Uterus (tissue), 4 donors: ENCODE measurements around the gene C3orf70. TPM values are rescaled to one million over a fixed set of nuclear protein-coding genes. Genes with fewer than 3 reads are reported as not detected.
"Not testable (repeated sequence)": the region's sequence is repeated elsewhere in the genome, so short reads cannot be mapped to it uniquely, and the experiment has no call there.

ENCODE experiments used
- DNase-seq, 2 donors: peaks; one replicate each; pipeline ENCODE4 v3.0.0-alpha.2; 2019 to 2020
- H3K27ac ChIP-seq, 2 donors: fragments of 200-600 bp; sonication (generic); 1 replicate in 1 of 2; 2 replicates in 1 of 2; pipeline ENCODE4 v1.5.1; 2016 to 2018
- H3K27me3 ChIP-seq, 2 donors: fragments of 200-600 bp; sonication (generic); one replicate each; pipeline ENCODE4 v1.5.1; 2018 to 2019; ENCODE audit warnings: control low read depth in 1 of 2
- H3K36me3 ChIP-seq, 2 donors: fragments of 200-600 bp; sonication (generic); one replicate each; pipeline ENCODE4 v1.5.1; 2019; ENCODE audit warnings: control low read depth in 1 of 2
- H3K4me1 ChIP-seq, 2 donors: fragments of 200-600 bp; sonication (generic); one replicate each; pipeline ENCODE4 v1.5.1; 2018 to 2019; ENCODE audit warnings: control low read depth in 1 of 2
- H3K4me3 ChIP-seq, 2 donors: fragments of 200-600 bp; sonication (generic); 1 replicate in 1 of 2; 2 replicates in 1 of 2; pipeline ENCODE4 v1.5.1; 2018 to 2019; ENCODE audit warnings: mild to moderate bottlenecking in 1 of 2
- H3K9me3 ChIP-seq, 2 donors: fragments of 200-600 bp; sonication (generic); one replicate each; pipeline ENCODE4 v1.5.1; 2019; ENCODE audit warnings: control low read depth in 1 of 2
- POLR2A ChIP-seq, 2 donors: fragments of 450-650 bp; IDR thresholded peaks; one replicate each; pipeline ENCODE4 v1.6.1; 2016; ENCODE audit warnings: antibody characterized with exemption in 2 of 2, mild to moderate bottlenecking in 1 of 2, moderate library complexity in 1 of 2
- intact Hi-C: fragments of 100-400 bp; cut with DNase I; formaldehyde crosslinking; loops from one replicate; pipeline ENCODE4 v1.15.1; 2023; ENCODE audit warnings: low total_unique reads
- total RNA-seq, 4 donors: library from RNA; depleted of rRNA in 3 of 4; stranded (reverse); fragments of >200 nt in 3 of 4; gene quantifications; one replicate each; pipeline versions ENCODE4 v1.1.0 to v1.2.4, GENCODE V29; 2014 to 2023
- TF ChIP-seq, protein P1 (sequence below), 4 experiments: fragments of 200-600 bp in 2 of 4; fragments of 450-650 bp in 2 of 4; sonication (generic) in 2 of 4; IDR thresholded peaks; one replicate each; pipeline ENCODE4 v1.5.1; 2016 to 2019; ENCODE audit warnings: antibody characterized with exemption in 4 of 4, mild to moderate bottlenecking in 2 of 4, moderate library complexity in 1 of 4
- donor health status: DM: yes; HTN: yes; CAD: no.

The C3orf70 gene
- total RNA-seq, 4 donors from 2014 or later, result 4.4 to 24.4 (median 16.9) TPM

GRCh38 chr3:185120126-185120525 is 32.7 kb downstream of the C3orf70 start:
- Histone ChIP-seq H3K27me3 (no peaks in the 10 kb centered on the region), H3K27ac (no peak overlapping the region), H3K4me1 (no peaks in the 10 kb centered on the region), H3K36me3 (no peaks in the 10 kb centered on the region), H3K4me3 (no peak overlapping the region), H3K9me3 (no peaks in the 10 kb centered on the region)
- no peak for DNase-seq
- intact Hi-C loops, result no loop called here
- TF ChIP-seq, protein P1, sequence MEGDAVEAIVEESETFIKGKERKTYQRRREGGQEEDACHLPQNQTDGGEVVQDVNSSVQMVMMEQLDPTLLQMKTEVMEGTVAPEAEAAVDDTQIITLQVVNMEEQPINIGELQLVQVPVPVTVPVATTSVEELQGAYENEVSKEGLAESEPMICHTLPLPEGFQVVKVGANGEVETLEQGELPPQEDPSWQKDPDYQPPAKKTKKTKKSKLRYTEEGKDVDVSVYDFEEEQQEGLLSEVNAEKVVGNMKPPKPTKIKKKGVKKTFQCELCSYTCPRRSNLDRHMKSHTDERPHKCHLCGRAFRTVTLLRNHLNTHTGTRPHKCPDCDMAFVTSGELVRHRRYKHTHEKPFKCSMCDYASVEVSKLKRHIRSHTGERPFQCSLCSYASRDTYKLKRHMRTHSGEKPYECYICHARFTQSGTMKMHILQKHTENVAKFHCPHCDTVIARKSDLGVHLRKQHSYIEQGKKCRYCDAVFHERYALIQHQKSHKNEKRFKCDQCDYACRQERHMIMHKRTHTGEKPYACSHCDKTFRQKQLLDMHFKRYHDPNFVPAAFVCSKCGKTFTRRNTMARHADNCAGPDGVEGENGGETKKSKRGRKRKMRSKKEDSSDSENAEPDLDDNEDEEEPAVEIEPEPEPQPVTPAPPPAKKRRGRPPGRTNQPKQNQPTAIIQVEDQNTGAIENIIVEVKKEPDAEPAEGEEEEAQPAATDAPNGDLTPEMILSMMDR (IDR thresholded peaks at IDR 0.05), result no peak
- TF ChIP-seq POLR2A (IDR thresholded peaks at IDR 0.05), result no peak

GRCh38 chr3:185115371-185115770 is 37.5 kb downstream of the C3orf70 start:
- no peak for DNase-seq
- no peak for TF ChIP-seq POLR2A (IDR thresholded peaks at IDR 0.05)
- TF ChIP-seq, protein P1 (IDR thresholded peaks at IDR 0.05), result no peak
- intact Hi-C loops, result no loop called here
- Histone ChIP-seq H3K4me1 (no peaks in the 10 kb centered on the region), H3K4me3 (no peak overlapping the region), H3K27ac (no peak overlapping the region), H3K9me3 (no peaks in the 10 kb centered on the region), H3K36me3 (no peaks in the 10 kb centered on the region), H3K27me3 (no peaks in the 10 kb centered on the region)

DNA sequence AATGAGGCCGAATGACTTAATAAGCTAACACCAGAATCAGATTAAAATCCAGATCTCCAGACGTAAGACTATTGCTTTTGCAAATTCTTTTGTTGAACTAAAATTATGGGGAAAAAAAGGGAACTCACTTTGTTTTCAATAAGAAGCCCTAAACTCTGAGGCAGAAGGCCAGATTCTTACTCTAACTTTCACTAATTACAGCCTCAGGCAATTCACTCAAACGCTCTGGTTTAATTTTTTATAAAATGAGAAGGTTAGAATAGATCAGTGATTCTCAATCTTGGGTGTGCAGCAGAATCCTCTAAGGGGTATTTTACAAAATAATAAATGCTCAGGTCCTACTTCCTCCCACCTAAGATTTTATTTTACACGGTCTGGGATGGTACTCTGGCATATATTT is 38.1 kb downstream of the C3orf70 start:
- Histone ChIP-seq H3K36me3 (no peaks in the 10 kb centered on the region), H3K27ac (no peak overlapping the region), H3K27me3 (no peaks in the 10 kb centered on the region), H3K4me1 (no peaks in the 10 kb centered on the region), H3K4me3 (no peak overlapping the region), H3K9me3 (no peaks in the 10 kb centered on the region)
- no peak for TF ChIP-seq POLR2A (IDR thresholded peaks at IDR 0.05)
- TF ChIP-seq, protein P1 (IDR thresholded peaks at IDR 0.05), result no peak
- intact Hi-C loops, result no loop called here
- no peak for DNase-seq

DNA sequence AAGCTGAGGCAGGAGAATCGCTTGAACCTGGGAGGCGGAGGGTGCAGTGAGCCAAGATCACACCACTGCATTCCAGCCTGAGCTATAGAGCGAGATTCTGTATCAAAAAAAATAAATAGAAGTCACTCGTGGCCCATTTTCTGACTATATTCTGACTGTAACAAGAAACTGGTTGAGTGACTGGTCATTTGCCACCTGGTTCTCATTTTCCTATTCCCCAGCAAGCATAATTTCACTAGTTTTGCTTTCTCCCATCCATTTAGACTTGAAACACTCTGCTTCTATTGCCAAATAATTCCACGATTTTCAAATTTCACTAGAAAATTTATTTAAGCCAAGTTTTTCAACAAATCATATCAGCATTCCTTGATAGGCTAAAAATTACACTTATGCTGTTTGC is 40.7 kb downstream of the C3orf70 start:
- TF ChIP-seq, protein P1 (IDR thresholded peaks at IDR 0.05), result no peak
- no peak for TF ChIP-seq POLR2A (IDR thresholded peaks at IDR 0.05)
- Histone ChIP-seq H3K4me3 (no peak overlapping the region), H3K4me1 (no peaks in the 10 kb centered on the region), H3K36me3 (no peaks in the 10 kb centered on the region), H3K9me3 (no peaks in the 10 kb centered on the region), H3K27ac (no peak overlapping the region), H3K27me3 (no peaks in the 10 kb centered on the region)
- DNase-seq, result no peak
- intact Hi-C loops, result no loop called here

GRCh38 chr3:185109012-185109411 is 43.8 kb downstream of the C3orf70 start:
- H3K4me1 ChIP-seq, H3K27me3 ChIP-seq, DNase-seq, H3K27ac ChIP-seq, intact Hi-C loops, H3K4me3 ChIP-seq, H3K36me3 ChIP-seq, H3K9me3 ChIP-seq: not testable (repeated sequence)

GRCh38 chr3:185106256-185106890 is 46.5 kb downstream of the C3orf70 start:
- H3K27ac ChIP-seq, result peak overlapping the region in 1 of 2 donors; percentile 10
- H3K36me3 ChIP-seq, DNase-seq, intact Hi-C loops, H3K9me3 ChIP-seq, H3K4me1 ChIP-seq, H3K27me3 ChIP-seq, H3K4me3 ChIP-seq: not testable (repeated sequence)
